Measurements from ENCODE around the gene KRT6A. TPM values are rescaled to one million over a fixed set of nuclear protein-coding genes. Genes with fewer than 3 reads are reported as not detected.

KRT6A gene
- not detected for polyA plus RNA-seq (2012; ENCODE audit: insufficient read depth, insufficient read length)

DNA sequence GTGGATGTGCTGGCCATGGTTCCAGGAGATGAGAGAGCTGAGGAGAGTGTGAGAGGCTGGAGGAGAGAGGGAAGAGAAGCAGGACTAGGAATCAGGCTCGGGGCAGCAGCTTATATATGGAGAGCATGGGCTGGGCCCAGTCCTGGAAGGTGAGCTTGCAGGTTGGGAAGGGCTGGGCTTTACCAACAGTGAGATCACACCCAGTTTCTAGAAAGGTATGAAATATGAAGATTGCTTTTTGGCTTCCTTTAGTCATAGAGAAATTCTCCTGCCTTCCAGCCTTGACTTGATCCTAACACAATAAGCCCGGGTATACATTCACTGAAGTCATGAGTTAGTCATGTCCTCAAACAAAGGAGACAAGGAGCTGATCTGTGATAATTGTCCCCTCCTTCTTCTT is at the start of gene KRT6A:
Gene KRT6A (minus strand): TSS at position 86 of the 400 bp plus-strand sequence. CDS start 69 bp downstream, at position 17.
- no peak for DNase-seq (ENCODE audit: low read depth, low spot score)
- H3K4me3 ChIP-seq (ENCODE audit: low read length), result no peak within 1 kb of the TSS

DNA sequence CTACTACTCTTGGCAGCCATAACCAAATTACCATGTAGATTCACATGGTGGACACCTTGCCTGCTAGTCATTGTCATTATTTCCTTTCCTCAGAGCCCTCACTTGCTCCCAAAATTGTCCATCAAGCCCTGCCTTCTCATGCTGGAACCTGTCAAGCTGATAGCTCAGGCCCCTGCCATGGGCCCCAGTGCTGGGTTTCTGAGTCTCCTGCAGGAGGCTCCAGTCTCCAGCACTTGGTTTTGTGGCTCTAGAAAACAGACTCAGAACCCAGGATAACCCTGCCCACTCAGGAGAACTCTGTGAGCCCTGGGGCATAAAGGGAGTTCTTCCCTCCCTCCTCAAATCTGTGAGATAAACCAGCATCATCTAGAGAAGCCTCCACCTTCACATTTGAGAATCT is 49.1 kb upstream of the KRT6A start:
- no peak for DNase-seq (ENCODE audit: low read depth, low spot score)
- H3K4me3 ChIP-seq (ENCODE audit: low read length), result no peak overlapping the region

DNA sequence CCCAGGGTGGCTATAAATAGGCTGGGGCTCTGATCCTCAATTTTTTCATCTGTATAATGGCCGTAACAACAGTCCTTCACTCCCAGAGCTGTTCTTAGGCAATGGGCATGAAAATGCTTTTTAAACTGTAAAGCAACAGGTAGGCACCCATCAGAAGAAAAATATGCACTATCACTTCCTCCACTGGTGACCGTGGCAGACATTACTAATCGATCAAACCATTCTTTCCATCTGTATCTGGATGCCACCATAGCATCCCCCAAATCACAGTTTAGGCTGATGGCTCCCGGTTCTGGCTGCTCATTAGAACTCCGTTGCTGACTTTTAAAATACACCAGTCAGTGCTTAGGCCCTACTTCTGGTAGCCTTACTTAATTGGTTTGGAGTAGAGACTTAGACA is 48.7 kb upstream of the KRT6A start:
- H3K4me3 ChIP-seq (ENCODE audit: low read length), result no peak overlapping the region
- DNase-seq (ENCODE audit: low read depth, low spot score), result no peak

DNA sequence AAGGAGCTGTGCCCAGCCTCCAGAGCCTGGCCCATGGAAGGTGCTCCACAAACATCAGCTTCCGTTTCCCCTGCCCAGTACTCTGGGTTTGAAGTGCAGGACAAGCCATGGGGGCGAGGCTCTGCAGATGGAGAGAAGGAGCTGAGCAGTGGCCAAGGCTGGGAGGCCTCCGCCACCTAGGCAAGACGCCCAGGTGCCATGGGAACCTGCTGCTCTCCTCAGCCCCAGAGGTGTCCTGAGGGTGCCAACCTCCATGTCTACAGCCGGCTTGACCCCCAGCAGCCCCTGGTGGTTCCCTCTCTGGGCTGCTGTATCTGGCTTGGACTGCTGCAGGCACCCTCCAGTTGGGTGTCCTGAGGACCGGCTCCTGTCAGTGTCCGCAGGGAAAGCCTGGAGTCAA is 47.5 kb upstream of the KRT6A start:
- no peak for DNase-seq (ENCODE audit: low read depth, low spot score)
- H3K4me3 ChIP-seq (ENCODE audit: low read length), result no peak overlapping the region

DNA sequence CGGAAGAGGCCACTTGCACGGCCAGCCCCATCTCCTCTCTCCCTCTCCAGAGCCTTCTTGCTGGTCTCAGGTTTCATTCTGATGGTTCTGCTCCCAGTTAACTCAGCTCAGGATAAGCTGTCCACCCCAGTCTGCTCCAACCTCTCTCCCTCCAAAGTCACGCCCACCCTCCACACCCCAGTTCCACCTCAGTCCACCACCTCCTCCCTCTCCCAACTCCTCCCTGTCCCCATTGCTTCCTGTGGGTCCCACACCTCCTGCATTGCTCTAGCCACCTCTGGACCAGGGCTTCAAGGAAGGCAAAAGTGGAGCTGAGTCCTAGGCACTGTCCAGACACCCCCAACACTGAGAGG is 46.7 kb upstream of the KRT6A start:
- no peak overlapping the region for H3K4me3 ChIP-seq (ENCODE audit: low read length)
- no peak for DNase-seq (ENCODE audit: low read depth, low spot score)

DNA sequence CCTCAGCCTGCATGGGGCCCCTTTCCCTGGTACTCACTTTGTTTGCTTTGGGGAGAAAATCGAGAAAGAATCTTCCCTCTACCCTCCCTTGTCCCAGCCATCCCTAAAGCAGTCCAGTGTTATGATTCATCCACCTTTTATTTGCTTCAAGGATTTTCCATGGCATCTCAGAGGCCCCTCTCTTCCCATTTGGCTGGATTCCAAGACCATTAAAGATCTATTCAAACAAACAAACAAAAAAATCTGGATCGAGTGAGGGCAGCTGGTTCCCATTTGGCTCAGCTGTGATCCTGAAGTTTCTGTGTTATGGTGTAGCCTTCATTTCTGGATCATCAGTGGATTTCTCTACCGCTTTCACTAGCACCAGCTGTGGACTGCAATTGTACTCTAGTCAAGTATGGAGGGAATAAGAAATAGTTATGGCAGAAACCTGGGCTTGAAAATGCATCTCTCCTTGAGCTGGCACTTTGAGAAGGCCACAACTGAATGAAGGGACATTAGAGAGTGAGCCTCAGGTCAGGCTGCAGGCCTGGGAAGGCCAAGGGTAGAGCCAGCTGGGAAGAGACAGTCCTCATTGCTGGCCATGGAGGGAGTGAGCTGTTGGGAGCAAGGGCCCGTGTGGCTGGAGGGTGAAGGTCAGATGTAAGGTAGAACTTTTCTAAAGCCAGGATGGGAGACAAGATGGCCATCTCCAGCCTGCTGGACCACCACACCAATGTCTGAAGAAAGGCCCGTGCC is 46.2 kb upstream of the KRT6A start:
- no peak overlapping the region for H3K4me3 ChIP-seq (ENCODE audit: low read length)
- DNase-seq (ENCODE audit: low read depth, low spot score), result no peak

DNA sequence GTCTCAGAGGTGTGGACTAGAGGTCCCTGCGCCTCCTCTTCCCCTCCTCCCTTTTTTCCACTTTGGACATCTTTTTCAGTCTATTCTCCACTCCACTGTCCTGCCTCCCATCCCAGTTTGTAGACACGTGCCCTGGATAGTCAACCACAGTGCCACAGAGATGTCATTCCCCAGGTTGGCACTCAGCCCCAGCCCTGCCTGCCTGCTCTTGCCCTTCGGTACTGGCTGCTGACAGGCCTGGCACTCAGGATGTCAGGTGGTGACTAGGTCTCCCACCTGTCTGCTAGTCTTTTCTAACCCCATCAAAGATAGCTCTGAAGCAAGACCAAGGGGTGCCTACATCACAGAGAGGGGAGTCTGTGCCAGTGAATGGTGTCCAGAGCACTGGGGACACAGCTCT is 44.0 kb upstream of the KRT6A start:
- DNase-seq (ENCODE audit: low read depth, low spot score), result no peak

DNA sequence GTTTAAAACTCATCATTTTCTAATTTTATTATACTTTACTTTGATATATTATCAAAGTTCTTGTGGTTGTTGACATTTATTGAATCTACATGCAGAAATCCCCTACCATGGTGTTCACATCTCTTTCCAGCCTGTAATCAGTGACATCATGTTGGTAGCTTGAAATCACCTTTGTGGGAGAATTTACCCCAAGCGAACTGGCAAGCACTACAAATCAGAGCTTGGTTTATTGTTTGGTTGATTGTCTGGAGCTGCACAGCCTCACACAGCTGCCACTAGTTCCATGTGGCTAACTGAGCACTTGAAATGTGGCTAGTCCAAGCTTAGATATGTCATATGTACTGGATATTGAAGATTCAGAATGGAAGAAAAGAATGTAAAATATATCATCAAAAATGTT is 42.5 kb upstream of the KRT6A start:
- DNase-seq (ENCODE audit: low read depth, low spot score), result no peak
- no peak overlapping the region for H3K4me3 ChIP-seq (ENCODE audit: low read length)

More for the DNA sequence above, 44.0 kb upstream of the KRT6A start:
- H3K4me3 ChIP-seq (ENCODE audit: low read length), result no peak overlapping the region

DNA sequence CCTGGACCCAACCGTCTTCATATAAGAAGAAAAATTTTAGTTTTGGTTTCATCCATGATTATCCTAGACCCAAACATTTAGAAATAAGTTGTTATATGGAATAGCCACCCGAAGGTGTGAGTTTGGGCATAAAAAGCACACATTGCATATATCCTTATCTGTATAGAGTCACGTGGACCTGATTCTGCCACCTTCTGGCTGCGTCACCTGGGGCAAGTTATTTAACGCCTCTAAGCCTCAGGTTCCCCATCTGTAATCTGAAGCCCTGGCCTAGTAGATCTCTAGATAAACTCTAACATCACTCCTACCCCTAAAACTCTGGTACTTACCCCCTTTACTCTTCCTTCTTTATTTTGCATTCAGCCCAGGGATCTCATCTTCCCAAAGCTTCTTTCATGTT is 41.4 kb upstream of the KRT6A start:
- no peak overlapping the region for H3K4me3 ChIP-seq (ENCODE audit: low read length)
- no peak for DNase-seq (ENCODE audit: low read depth, low spot score)

DNA sequence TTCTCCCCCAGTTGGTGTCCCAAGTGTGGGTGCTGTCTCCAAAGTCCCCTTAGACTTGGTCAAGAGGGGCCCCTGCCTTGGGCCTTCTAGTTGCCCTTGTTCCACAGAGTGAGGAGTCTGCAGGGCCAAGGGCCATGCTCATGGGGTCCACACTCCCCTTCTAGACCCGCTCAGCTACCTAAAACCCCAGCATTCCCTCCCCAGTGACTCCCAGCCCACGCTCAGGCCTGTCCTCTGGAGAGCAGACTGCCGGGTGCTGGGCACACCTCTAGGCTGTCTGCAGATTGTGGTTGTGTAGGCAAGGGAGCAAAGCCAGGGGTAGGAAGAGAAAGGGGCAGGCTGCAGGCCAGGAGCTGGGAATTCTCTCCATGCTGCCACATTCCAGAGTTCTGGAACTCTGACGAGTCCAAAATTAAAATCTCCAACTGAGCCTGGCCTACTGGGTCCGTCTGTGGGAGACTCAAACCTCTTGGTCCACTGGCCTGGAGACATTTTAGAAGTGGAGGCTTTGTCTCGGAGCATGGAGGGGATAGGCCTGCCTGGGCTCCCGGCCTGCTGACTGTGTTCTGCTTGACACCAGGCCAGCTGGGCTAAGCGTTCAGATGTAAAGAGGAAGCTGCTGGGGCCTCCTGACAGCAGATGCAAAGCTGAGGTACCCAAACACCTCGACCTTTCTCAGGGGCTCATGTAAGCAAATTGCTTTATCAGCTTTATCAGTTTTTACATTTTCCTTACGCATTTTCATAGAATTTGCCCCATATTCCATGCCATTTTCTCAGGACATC is 40.8 kb upstream of the KRT6A start:
- DNase-seq (ENCODE audit: low read depth, low spot score), result no peak
- no peak overlapping the region for H3K4me3 ChIP-seq (ENCODE audit: low read length)

DNA sequence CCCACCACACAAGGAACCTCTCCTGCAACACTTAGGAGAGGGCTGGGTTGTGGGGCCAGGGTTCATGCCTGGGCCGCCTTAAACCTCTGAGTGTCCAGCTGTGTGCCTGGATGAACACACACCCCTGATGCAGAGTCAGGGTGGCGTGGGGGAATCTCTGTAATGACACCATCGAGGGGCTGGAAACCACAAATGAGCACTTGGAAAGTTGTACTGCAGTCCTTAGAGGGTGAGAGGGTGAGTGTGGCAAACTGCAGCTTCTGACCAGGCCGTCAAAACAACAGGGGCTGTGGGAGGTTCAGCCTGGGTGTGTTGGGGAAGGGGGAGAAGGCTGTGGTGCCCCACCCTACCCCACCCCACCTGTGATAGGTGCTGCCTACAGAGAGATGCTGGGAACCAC is 39.6 kb upstream of the KRT6A start:
- H3K4me3 ChIP-seq (ENCODE audit: low read length), result no peak overlapping the region
- DNase-seq (ENCODE audit: low read depth, low spot score), result no peak

DNA sequence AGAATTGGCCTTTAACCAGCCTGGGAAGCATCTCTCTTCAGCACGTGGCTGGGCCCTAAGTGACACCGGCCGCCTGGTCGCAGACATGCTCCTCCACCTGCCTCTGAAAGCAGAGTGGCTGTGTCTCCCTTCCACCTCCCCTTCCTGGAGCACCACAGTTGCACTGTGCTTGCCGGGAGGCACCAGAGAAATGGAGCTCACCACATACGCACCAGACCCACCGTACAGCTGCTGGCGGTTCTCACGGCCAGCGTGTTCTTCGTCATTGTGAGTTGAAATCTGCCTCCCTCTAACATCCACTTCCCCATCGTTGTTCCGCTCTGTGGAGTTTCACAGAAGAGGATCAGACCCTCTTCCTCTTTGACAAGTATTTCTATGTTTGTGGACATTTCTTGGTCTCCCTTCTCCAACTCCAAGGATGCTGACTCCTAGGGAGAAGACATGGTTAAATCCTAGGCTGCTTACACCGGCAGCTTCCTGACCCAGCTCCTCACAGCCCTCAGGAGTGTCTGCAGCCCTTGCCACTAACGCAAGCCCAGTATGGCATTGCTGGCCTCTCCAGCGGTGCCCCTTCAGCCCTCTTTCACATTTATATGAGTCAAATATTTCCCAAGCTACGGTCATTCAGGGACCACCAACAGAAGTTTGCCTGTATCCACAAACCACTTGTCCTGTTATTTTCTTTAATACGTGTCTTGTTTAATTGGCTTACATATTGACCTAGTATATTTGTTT is 38.7 kb upstream of the KRT6A start:
- DNase-seq (ENCODE audit: low read depth, low spot score), result no peak
- H3K4me3 ChIP-seq (ENCODE audit: low read length), result no peak overlapping the region

DNA sequence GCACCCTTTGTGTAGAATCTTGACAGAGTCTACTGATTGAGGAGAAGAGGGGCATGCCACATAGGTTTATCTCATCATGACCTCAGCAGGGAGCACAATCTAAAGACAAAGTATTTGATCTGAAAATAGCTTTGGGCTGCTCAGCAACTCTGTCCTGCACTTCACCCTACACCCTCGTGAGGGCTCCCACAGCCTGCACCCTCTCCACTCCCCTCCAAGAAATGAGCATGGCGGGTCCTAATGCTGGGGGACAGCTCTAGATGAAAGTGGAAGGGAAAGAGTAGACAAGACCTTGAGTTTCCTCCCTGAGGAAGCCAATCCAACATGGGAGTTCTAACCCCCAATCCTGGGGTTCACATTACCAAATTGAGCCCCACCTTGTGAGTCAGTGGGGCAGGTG is 37.8 kb upstream of the KRT6A start:
- no peak for DNase-seq (ENCODE audit: low read depth, low spot score)
- no peak overlapping the region for H3K4me3 ChIP-seq (ENCODE audit: low read length)

DNA sequence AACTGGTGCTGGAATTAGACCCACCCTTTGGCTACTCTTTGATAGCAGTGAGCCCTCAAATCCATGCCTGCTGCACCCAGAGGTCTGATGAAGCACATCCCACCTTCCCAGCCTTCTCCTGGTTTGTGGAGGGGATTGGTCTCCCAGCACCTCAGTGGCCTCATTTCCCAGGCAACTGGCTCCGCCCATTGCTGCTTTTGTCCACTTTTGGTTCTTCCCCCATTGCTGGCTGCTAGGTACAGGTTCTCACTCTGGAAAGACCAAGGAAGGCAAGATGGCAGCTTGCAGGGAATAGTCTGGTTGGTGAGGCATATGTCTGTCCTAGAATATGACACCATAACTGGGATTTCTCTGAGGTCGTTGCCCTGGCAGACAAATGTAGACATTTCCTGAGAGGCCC is 37.3 kb upstream of the KRT6A start:
- DNase-seq (ENCODE audit: low read depth, low spot score), result no peak

DNA sequence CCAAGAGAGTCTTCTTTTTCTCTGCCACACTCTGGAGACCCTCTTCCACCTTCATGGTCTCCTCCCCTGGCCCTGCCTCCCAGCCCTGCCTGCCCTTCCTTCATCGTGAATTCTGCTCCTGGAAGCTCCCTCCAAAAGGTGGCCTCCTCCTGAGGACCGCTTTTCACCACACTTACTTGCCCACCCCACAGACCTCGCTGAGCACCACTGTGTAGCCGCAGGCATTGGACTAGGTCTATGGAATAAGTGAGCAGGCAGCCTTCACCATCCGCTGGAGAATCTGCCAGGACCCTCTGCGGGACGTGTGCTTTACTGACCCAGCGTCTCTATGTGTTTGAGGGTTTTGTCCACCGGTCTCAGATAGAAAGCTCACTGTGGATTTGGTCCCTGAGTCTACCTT is 36.8 kb upstream of the KRT6A start:
- H3K4me3 ChIP-seq (ENCODE audit: low read length), result no peak overlapping the region
- DNase-seq (ENCODE audit: low read depth, low spot score), result no peak

More for the DNA sequence above, 37.3 kb upstream of the KRT6A start:
- H3K4me3 ChIP-seq (ENCODE audit: low read length), result no peak overlapping the region

DNA sequence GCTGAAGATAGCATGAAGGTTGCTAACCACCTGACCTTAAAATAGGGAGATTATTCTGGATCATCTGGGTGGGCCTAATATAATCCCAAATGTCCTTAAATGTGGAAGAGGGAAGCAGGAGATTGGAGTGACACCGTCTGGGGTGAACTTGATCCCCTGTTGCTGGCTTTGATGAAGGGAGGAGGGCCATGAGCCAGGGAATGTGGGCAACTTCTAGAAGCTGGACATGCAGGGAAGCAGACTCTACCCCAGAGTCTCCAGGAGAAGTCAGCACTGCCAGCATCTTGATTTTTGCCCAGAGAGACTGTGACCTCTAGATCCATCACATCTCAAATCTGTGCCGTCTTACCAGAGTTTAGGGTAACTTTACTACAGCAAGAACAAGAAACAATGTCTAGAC is 36.4 kb upstream of the KRT6A start:
- no peak for DNase-seq (ENCODE audit: low read depth, low spot score)
- no peak overlapping the region for H3K4me3 ChIP-seq (ENCODE audit: low read length)

DNA sequence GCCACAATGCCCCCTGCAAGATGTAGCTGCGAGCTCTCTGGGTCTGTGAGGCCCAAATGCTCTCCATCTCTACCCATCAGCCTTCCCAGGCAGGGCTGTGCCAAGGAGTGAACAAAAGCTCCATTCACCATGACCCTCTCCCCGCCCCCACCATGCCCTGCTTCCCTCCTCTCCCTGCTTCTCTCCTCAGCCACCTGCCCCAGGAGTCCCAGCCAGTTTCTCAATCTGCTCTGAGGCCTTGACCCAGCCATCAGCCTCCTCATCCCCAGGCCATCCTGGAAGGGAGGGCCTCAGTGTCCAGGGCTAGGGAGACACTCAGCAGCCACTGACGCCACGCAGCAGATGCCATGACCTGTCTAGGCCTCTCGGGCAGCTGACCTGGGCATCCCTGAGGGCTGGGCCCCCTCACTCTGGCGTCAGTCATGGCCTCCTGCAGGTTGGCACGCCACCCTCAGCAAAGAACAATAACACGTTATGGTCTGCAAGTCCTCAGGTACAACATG is 35.6 kb upstream of the KRT6A start:
- DNase-seq (ENCODE audit: low read depth, low spot score), result no peak
- no peak overlapping the region for H3K4me3 ChIP-seq (ENCODE audit: low read length)

DNA sequence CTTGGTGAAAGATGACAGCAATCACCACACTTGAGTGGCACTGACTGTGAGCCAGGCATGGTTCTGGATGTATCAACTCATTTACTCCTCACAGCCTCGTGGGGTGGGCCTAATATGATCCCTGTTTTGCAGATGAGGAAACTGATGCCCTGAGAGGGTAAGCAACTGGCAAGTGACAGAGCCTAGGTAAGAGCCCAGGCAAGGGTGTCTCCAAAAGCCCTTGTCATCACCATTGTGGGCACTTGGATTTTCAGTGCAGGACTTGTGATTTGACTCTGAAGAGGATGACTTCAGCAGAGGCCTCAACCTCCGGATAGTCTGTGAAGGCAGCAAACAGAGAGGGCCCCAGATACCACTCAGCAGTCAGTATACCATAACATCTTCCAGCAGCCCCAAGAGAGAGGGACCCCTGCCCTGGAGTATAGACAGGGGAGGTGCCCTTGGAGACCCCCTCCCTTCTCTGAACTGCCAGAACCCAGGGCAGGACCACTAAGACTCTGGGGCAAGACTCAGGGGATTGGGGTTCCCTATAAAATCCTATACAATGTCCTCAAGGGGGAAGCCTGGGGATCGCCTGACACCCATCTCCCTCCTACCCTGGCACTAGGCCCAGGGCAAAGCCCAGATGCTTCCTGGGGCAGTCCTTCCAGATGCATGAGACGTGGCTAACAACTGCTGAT is 34.2 kb upstream of the KRT6A start:
- no peak overlapping the region for H3K4me3 ChIP-seq (ENCODE audit: low read length)
- DNase-seq (ENCODE audit: low read depth, low spot score), result no peak

DNA sequence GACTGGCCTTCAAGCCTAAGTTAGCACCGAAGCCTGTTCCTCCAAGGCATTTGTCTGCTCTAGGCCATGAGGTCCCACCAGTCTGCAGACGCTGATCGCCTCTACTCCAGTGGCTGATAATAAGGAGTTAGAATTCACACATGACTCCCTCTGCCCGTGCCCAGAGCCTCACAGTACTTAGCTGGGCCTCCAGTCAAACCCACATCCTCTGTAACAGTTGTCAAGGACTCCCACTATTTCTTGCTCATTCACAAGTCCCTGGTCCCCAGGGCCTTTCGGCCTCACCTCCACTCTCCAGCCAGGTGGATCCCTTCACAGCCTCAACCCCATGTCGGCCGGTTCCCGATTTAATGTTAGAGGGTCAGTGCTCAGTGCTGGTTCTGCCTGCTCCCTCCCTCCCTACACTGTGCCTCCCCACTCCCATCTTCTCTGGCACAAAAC is 33.5 kb upstream of the KRT6A start:
- peak; percentile 67 for DNase-seq (ENCODE audit: low read depth, low spot score)
- H3K4me3 ChIP-seq (ENCODE audit: low read length), result no peak overlapping the region
